Skeletal muscle cell (primary cell): ENCODE results near the gene SLC12A2.
A peak's percentile ranks its signal among the peaks of the same experiment; 100 is the strongest.

Experiments used
- DNase-seq: peaks from one replicate; pipeline ENCODE4 v3.0.0-alpha.2; 2010; ENCODE audit warnings: low read depth
- H3K4me3 ChIP-seq: 2 replicates; pipeline ENCODE4 v1.5.1; 2011; ENCODE audit warnings: low read depth, mild to moderate bottlenecking, control low read depth, low read length, moderate library complexity

Gene SLC12A2

GRCh38 chr5:128212191-128212806 is 128.7 kb downstream of the SLC12A2 start:
- DNase-seq = no peak
- H3K4me3 ChIP-seq = no peak overlapping the region

GRCh38 chr5:128213340-128213739 is 129.8 kb downstream of the SLC12A2 start:
- no peak overlapping the region for H3K4me3 ChIP-seq
- DNase-seq = peak; percentile 32

GRCh38 chr5:128213833-128214232 is 130.3 kb downstream of the SLC12A2 start:
- H3K4me3 ChIP-seq = no peak overlapping the region
- DNase-seq = no peak

- DNase-seq = no peak
- H3K4me3 ChIP-seq = no peak overlapping the region
These were observed 132.7 kb downstream of the SLC12A2 start for GRCh38 chr5:128216285-128216684.

GRCh38 chr5:128216860-128217531 is 133.4 kb downstream of the SLC12A2 start:
- no peak overlapping the region for H3K4me3 ChIP-seq
- peak; percentile 44 for DNase-seq

- H3K4me3 ChIP-seq = no peak overlapping the region
- no peak for DNase-seq
These were observed 137.3 kb downstream of the SLC12A2 start for GRCh38 chr5:128220841-128221240.

- DNase-seq = peak; percentile 28
These were observed 140.8 kb downstream of the SLC12A2 start for GRCh38 chr5:128224336-128224735.

GRCh38 chr5:128225245-128226030 is 141.9 kb downstream of the SLC12A2 start:
- DNase-seq = no peak
- H3K4me3 ChIP-seq = no peak overlapping the region

More at GRCh38 chr5:128224336-128224735, 140.8 kb downstream of the SLC12A2 start:
- no peak overlapping the region for H3K4me3 ChIP-seq

- DNase-seq = peak; percentile 92
- no peak overlapping the region for H3K4me3 ChIP-seq
These were observed 144.4 kb downstream of the SLC12A2 start for GRCh38 chr5:128228008-128228407.

GRCh38 chr5:128228521-128228920 is 145.0 kb downstream of the SLC12A2 start:
- peak; percentile 64 for DNase-seq
- H3K4me3 ChIP-seq = no peak overlapping the region

GRCh38 chr5:128234928-128235641 is 151.5 kb downstream of the SLC12A2 start:
- DNase-seq = no peak
- no peak overlapping the region for H3K4me3 ChIP-seq

GRCh38 chr5:128236334-128236733 is 152.8 kb downstream of the SLC12A2 start:
- DNase-seq = no peak
- no peak overlapping the region for H3K4me3 ChIP-seq

- DNase-seq = no peak
- H3K4me3 ChIP-seq = no peak overlapping the region
These were observed 153.4 kb downstream of the SLC12A2 start for GRCh38 chr5:128237000-128237399.

- no peak for DNase-seq
- H3K4me3 ChIP-seq = no peak overlapping the region
These were observed 154.0 kb downstream of the SLC12A2 start for GRCh38 chr5:128237546-128237945.
